ENCODE measurements around the gene OPA3.

OPA3 gene

DNA sequence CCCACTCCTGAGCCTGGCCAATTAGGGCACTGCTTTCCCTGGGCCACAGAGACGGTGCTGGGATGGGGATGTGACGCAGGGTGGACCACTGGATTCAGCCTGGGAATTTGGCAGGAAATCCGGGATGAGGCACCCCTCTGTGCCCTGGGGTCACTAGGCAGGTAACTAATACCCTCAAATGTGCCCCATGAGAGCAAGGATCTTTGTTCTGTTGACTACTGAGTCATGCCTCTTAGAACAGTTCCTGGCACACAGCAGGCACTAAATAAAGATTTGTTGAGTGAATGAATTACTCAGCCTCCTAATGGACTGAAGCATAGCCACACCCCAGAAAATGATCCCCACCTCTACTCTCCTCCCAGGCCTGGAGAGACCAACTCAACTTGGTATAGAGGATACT is 15.9 kb downstream of the OPA3 start:
- no peak overlapping the region for H3K4me3 ChIP-seq (IDR thresholded peaks at IDR 0.05; ENCODE audit: insufficient read depth, low read depth, low read length)
- no peaks in the 10 kb centered on the region for H3K27me3 ChIP-seq (ENCODE audit: insufficient read depth, low read depth)
- no peak overlapping the region for H3K9ac ChIP-seq
- no peaks in the 10 kb centered on the region; the same call in 1 of the 2 replicates for H3K36me3 ChIP-seq (ENCODE audit: insufficient read depth)
- TF ChIP-seq, protein P1, sequence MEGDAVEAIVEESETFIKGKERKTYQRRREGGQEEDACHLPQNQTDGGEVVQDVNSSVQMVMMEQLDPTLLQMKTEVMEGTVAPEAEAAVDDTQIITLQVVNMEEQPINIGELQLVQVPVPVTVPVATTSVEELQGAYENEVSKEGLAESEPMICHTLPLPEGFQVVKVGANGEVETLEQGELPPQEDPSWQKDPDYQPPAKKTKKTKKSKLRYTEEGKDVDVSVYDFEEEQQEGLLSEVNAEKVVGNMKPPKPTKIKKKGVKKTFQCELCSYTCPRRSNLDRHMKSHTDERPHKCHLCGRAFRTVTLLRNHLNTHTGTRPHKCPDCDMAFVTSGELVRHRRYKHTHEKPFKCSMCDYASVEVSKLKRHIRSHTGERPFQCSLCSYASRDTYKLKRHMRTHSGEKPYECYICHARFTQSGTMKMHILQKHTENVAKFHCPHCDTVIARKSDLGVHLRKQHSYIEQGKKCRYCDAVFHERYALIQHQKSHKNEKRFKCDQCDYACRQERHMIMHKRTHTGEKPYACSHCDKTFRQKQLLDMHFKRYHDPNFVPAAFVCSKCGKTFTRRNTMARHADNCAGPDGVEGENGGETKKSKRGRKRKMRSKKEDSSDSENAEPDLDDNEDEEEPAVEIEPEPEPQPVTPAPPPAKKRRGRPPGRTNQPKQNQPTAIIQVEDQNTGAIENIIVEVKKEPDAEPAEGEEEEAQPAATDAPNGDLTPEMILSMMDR (conservative IDR thresholded peaks at IDR 0.05; ENCODE audit: low read depth, low read length), result no peak
- no peak overlapping the region for H2AFZ ChIP-seq (ENCODE audit: low read depth)
- H3K4me2 ChIP-seq, result no peak overlapping the region
- no peaks in the 10 kb centered on the region for H4K20me1 ChIP-seq (ENCODE audit: insufficient read depth)
- H3K27ac ChIP-seq, result no peak overlapping the region
- peaks cover 19% of the 10 kb centered on the region; the same call in 1 of the 2 replicates for H3K79me2 ChIP-seq (ENCODE audit: insufficient read depth, low read depth)
- H3K4me1 ChIP-seq (ENCODE audit: low read depth, poor library complexity, severe bottlenecking), result peaks cover 16% of the 10 kb centered on the region

DNA sequence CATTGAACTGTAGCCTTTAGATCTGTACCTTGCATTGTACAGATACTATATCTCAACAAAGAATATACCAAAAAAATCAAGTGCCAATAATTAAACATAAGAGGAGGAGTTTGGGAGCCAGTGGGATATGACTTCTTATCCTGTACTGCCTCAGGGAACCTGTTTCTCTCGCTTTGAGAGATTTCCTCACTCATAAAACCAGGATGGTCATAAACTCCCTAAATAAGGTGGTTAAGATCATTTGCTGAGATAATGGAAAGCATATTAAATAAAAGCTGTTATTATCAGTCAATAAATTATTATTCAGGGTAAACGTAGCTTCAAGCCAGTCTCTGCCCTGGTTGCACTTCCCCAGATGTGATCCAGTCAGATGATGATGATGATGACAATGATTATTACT is 17.0 kb downstream of the OPA3 start:
- Histone ChIP-seq H3K4me3 (IDR thresholded peaks at IDR 0.05; ENCODE audit: insufficient read depth, low read depth, low read length) (no peak overlapping the region), H3K36me3 (ENCODE audit: insufficient read depth) (no peaks in the 10 kb centered on the region; the same call in 1 of the 2 replicates), H2AFZ (ENCODE audit: low read depth) (no peak overlapping the region), H3K27me3 (ENCODE audit: insufficient read depth, low read depth) (no peaks in the 10 kb centered on the region), H3K27ac (no peak overlapping the region), H3K79me2 (ENCODE audit: insufficient read depth, low read depth) (peaks cover 9% of the 10 kb centered on the region; the same call in 1 of the 2 replicates), H3K9ac (no peak overlapping the region), H3K4me1 (ENCODE audit: low read depth, poor library complexity, severe bottlenecking) (peaks cover 23% of the 10 kb centered on the region), H4K20me1 (ENCODE audit: insufficient read depth) (no peaks in the 10 kb centered on the region), H3K4me2 (no peak overlapping the region)
- TF ChIP-seq, protein P1 (conservative IDR thresholded peaks at IDR 0.05; ENCODE audit: low read depth, low read length), result no peak

DNA sequence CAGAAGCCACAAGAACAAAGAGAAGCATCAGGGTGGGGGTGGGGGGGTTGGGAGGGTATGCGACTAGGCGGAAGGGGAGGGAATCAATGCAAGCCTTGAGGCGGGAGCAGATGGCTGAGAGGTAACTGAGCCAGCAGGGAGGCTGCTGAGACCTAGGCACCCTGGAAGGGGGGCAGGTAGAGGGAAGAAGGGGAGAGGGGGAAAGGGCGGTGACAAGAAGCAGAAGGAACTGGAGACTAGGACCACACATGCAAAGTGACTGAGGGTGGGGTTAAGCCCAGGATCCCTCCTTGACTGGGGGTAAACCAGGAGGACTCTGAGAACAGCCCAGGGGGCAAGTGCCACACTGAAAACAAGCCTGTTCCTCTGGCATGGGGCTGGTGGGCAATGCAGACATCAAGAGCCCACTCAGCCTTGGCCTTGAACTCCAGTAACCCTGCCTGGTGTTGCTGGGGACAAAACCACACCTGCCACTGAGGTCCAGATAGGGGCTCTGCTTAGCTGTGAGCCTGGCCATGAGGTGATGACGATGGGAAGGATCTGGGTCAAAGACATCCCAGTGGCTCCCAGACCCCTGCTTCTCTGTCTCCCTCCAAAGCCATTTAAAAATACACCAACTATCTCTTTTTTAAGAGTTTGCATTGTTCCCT is 20.3 kb downstream of the OPA3 start:
- Histone ChIP-seq H3K27me3 (ENCODE audit: insufficient read depth, low read depth) (no peaks in the 10 kb centered on the region), H4K20me1 (ENCODE audit: insufficient read depth) (no peaks in the 10 kb centered on the region), H3K4me2 (peak overlapping the region; percentile 36; the same call in 1 of the 2 replicates), H3K9ac (no peak overlapping the region), H3K27ac (no peak overlapping the region; the same call in 1 of the 2 replicates), H3K79me2 (ENCODE audit: insufficient read depth, low read depth) (peaks cover 16% of the 10 kb centered on the region), H3K36me3 (ENCODE audit: insufficient read depth) (no peaks in the 10 kb centered on the region), H2AFZ (ENCODE audit: low read depth) (no peak overlapping the region), H3K4me3 (IDR thresholded peaks at IDR 0.05; ENCODE audit: insufficient read depth, low read depth, low read length) (no peak overlapping the region), H3K4me1 (ENCODE audit: low read depth, poor library complexity, severe bottlenecking) (peaks cover 39% of the 10 kb centered on the region)
- TF ChIP-seq, protein P1 (conservative IDR thresholded peaks at IDR 0.05; ENCODE audit: low read depth, low read length), result no peak

DNA sequence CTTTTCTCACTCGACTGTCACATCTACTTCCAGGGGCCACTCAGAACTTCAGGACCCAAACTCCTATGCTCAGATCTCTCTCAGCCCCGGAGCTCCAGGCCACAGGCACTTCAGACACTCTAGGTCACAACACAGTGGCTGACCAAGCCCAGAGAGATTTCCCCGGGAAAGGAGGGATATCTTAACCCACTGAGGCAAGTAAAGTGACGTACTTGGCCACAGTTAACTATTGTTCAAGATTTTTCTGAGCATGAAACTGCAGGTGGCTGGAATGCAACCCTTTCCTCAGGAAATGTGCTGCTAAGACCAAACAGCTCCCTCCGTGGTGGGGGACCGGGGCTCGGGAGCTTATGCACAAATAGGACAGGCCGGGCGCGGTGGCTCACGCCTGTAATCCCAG is 23.9 kb downstream of the OPA3 start:
- Histone ChIP-seq H4K20me1 (ENCODE audit: insufficient read depth) (no peaks in the 10 kb centered on the region), H3K4me2 (no peak overlapping the region), H3K9ac (no peak overlapping the region), H3K4me3 (IDR thresholded peaks at IDR 0.05; ENCODE audit: insufficient read depth, low read depth, low read length) (no peak overlapping the region), H3K79me2 (ENCODE audit: insufficient read depth, low read depth) (peaks cover 19% of the 10 kb centered on the region), H3K36me3 (ENCODE audit: insufficient read depth) (no peaks in the 10 kb centered on the region), H2AFZ (ENCODE audit: low read depth) (no peak overlapping the region), H3K4me1 (ENCODE audit: low read depth, poor library complexity, severe bottlenecking) (peaks cover 39% of the 10 kb centered on the region), H3K27me3 (ENCODE audit: insufficient read depth, low read depth) (no peaks in the 10 kb centered on the region), H3K27ac (no peak overlapping the region)
- TF ChIP-seq, protein P1 (conservative IDR thresholded peaks at IDR 0.05; ENCODE audit: low read depth, low read length), result no peak
